ENCODE data around the gene POC1B.
A peak's percentile ranks its signal among the peaks of the same experiment; 100 is the strongest.
"Not testable (repeated sequence)": the region's sequence is repeated elsewhere in the genome, so short reads cannot be mapped to it uniquely, and the experiment has no call there.

GRCh38 chr12:89459279-89459678 is 66.6 kb downstream of the POC1B start:
- peak in 2 of 7 experiments; percentile 19 to 21 for TF ChIP-seq CTCF (IDR thresholded peaks at IDR 0.05)
- not testable (repeated sequence) for TF ChIP-seq POLR2A (IDR thresholded peaks at IDR 0.05)

Data from body of pancreas (tissue), 4 donors.